Left ventricle myocardium inferior (tissue), 1 donor: ENCODE data around the gene AGFG1. TPM values are rescaled to one million over a fixed set of nuclear protein-coding genes. Genes with fewer than 3 reads are reported as not detected.

Experiments
- DNase-seq: peaks from one replicate; pipeline ENCODE4 v3.0.0-alpha.2; 2020
- H3K27ac ChIP-seq: fragments of 200-600 bp; replicated peaks from 2 replicates; pipeline ENCODE4 v1.8.0; 2021
- H3K27me3 ChIP-seq: fragments of 200-600 bp; 2 replicates; pipeline ENCODE4 v1.8.0; 2021; ENCODE audit warnings: low read depth
- H3K36me3 ChIP-seq: fragments of 200-600 bp; 2 replicates; pipeline ENCODE4 v1.8.0; 2021
- H3K4me1 ChIP-seq: fragments of 200-600 bp; 2 replicates; pipeline ENCODE4 v1.8.0; 2021
- H3K4me3 ChIP-seq: fragments of 200-600 bp; 2 replicates; pipeline ENCODE4 v1.8.0; 2021; ENCODE audit warnings: mild to moderate bottlenecking, moderate library complexity
- H3K9me3 ChIP-seq: fragments of 200-600 bp; replicated peaks from 2 replicates; pipeline ENCODE4 v1.8.0; 2021
- CTCF ChIP-seq: fragments of 200-600 bp; IDR thresholded peaks from 2 replicates; pipeline ENCODE4 v1.8.0; 2021; ENCODE audit warnings: antibody characterized with exemption, mild to moderate bottlenecking, borderline replicate concordance
- intact Hi-C: fragments of 100-400 bp; cut with micrococcal nuclease; formaldehyde crosslinking; loops from one replicate; pipeline ENCODE4 v1.11.0; 2022
- total RNA-seq: library from RNA; stranded (reverse); fragmentation: NEBNext Ultra II Directional; extraction: Animal tissue kit (Norgen Biotek cat#: 25700); gene quantifications from one replicate; pipeline ENCODE4 v1.2.1, GENCODE V29; 2021
- donor health status: DM: no; HTN: yes; CAD: no; lungs with severe emphysema.

Gene AGFG1
- total RNA-seq, 1 donor from 2014 or later = 50.4 TPM

GRCh38 chr2:227461811-227462461 lies 10.0 kb upstream of the AGFG1 start:
- TF ChIP-seq CTCF = no peak
- intact Hi-C loops = no loop called here
- peaks cover 9% of the 10 kb centered on the region for H3K4me1 ChIP-seq
- no peak for DNase-seq
- no peak overlapping the region for H3K4me3 ChIP-seq
- no peaks in the 10 kb centered on the region for H3K27me3 ChIP-seq
- H3K9me3 ChIP-seq = no peaks in the 10 kb centered on the region
- no peak overlapping the region for H3K27ac ChIP-seq
- no peaks in the 10 kb centered on the region for H3K36me3 ChIP-seq

GRCh38 chr2:227462462-227462951 lies 9.4 kb upstream of the AGFG1 start:
- peaks cover 9% of the 10 kb centered on the region for H3K4me1 ChIP-seq
- DNase-seq = no peak
- no peak overlapping the region for H3K4me3 ChIP-seq
- no peak for TF ChIP-seq CTCF
- H3K27ac ChIP-seq = no peak overlapping the region
- no peaks in the 10 kb centered on the region for H3K9me3 ChIP-seq
- no peaks in the 10 kb centered on the region for H3K36me3 ChIP-seq
- intact Hi-C loops = no loop called here
- no peaks in the 10 kb centered on the region for H3K27me3 ChIP-seq

GRCh38 chr2:227462972-227463931 lies 8.7 kb upstream of the AGFG1 start:
- Histone ChIP-seq H3K27me3 (no peaks in the 10 kb centered on the region), H3K4me1 (peaks cover 9% of the 10 kb centered on the region), H3K4me3 (no peak overlapping the region), H3K36me3 (no peaks in the 10 kb centered on the region), H3K27ac (no peak overlapping the region), H3K9me3 (no peaks in the 10 kb centered on the region)
- no peak for TF ChIP-seq CTCF
- DNase-seq = no peak
- intact Hi-C loops = no loop called here

GRCh38 chr2:227464361-227464760 lies 7.6 kb upstream of the AGFG1 start:
- H3K9me3 ChIP-seq = no peaks in the 10 kb centered on the region
- H3K4me3 ChIP-seq = no peak overlapping the region
- intact Hi-C loops = no loop called here
- H3K4me1 ChIP-seq = peaks cover 9% of the 10 kb centered on the region
- H3K27ac ChIP-seq = no peak overlapping the region
- H3K36me3 ChIP-seq = no peaks in the 10 kb centered on the region
- TF ChIP-seq CTCF = no peak
- no peak for DNase-seq
- H3K27me3 ChIP-seq = no peaks in the 10 kb centered on the region

- H3K27ac ChIP-seq = no peak overlapping the region
- H3K9me3 ChIP-seq = no peaks in the 10 kb centered on the region
- no peaks in the 10 kb centered on the region for H3K27me3 ChIP-seq
- no peak overlapping the region for H3K4me3 ChIP-seq
- H3K4me1 ChIP-seq = peaks cover 9% of the 10 kb centered on the region
- no peak for TF ChIP-seq CTCF
- DNase-seq = no peak
- H3K36me3 ChIP-seq = no peaks in the 10 kb centered on the region
- intact Hi-C loops = no loop called here
Observed at GRCh38 chr2:227464851-227465250, 7.1 kb upstream of the AGFG1 start.
